IPS-NIHi7 (cell line): ENCODE data around the gene DYNC2LI1.

Source experiments
- DNase-seq: peaks from one replicate; pipeline ENCODE4 v3.0.0; 2012; ENCODE audit warnings: mixed read lengths; ENCODE audit errors: extremely low spot score

DYNC2LI1 gene

DNA sequence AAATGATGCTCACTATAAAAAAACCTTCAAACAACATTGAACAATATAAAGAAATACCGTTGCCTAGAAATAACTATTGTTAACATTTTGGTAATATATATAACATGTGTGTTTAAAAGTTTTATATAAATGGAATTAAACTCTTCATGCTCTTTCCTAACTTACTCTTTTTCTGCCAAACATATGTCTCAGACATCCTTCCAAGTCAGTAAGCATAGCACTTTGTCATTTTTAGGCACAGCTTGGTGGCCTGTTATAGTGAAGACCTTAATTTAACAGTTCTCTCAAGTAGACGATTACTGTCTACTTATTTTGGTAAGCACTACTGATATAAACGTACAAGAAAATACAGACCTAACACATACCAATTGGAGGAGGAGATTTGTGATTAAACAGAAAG lies 40.9 kb downstream of the DYNC2LI1 start:
- DNase-seq = no peak

DNA sequence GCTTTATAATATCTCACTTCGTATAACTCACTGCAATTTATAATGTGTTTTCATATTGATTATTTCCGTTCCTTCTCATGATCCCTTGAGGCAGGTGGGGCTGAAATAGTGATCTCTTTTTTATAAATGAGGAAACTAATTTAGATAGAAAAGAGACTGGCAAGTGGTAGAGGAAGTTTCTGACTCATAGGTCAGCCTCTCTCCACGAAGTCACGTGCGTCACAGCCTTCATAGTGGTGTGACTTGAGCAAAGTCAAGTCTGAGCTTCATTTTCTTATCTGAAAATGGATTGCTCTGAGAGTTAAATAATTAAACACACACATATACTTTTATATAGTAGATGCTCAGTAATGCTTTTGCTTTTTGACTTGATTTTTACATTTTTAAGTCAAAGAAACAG lies 44.9 kb downstream of the DYNC2LI1 start:
- DNase-seq = no peak

DNA sequence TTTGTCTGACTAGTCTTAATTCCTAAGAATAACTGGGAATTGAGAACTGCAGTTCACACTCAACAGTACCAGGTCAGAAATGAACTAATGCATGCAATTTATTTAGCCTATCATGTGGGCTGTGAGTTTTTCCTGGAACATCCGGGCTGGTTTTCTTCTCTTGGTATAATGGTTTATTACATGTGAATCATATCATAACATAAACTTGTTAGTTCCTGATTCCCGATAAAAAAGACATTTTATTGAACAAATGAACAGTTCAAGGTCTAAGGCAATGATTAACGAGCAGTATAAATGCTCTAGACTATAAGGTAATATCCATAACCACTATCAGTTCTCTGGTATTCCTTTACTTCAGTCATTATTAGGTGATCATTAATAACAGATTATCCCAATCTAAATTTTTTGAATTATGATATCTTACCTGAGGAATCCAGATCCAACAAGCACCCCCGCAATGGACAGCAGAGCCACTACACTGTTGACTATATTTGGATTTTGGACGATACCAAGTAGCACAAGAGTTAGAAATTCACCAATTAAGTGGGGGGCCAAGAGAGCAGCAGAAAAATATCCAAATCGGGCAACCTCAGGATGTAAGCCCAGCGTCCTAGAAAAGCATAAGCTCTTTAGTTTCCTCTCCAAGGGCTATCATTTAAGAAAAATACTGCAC lies 45.8 kb downstream of the DYNC2LI1 start:
- no peak for DNase-seq

DNA sequence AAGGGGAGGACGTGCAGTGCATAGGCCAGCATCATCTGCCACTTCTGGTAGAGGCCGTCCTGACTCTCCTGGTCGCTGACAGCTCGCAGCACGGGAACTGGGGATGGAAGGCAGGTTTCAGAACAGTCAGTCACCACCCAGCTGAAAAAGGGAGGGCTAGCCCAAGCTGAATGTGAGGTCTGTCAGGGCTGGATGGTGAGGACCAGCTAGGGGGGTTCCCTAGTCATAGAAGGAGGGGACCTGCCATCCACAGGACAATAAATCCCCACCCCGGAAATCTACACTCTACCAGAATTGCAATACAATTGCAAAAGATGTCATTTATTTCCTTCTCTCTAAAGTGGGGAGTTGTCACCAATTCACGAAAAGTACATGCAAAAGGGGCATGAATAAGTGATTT lies 49.0 kb downstream of the DYNC2LI1 start:
- DNase-seq = no peak

DNA sequence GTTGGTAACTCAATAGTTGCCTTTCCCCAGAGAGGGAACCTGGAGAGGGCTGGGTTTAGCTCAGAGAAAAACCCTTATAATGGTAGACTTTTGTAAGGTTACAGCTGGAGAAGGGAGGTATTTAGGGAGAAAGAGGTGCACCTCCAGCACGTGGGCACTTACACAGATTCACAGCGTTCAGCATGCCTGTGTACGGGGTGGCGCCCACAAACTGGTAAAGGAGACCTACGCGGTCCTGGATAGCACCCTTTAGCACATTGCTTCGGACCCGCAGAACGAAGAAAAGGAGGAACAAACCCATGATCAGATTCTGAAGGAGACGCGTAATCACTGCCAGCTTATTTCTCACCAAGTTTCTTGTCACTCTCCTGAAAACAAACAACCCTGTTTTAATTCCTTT lies 49.9 kb downstream of the DYNC2LI1 start:
- no peak for DNase-seq

DNA sequence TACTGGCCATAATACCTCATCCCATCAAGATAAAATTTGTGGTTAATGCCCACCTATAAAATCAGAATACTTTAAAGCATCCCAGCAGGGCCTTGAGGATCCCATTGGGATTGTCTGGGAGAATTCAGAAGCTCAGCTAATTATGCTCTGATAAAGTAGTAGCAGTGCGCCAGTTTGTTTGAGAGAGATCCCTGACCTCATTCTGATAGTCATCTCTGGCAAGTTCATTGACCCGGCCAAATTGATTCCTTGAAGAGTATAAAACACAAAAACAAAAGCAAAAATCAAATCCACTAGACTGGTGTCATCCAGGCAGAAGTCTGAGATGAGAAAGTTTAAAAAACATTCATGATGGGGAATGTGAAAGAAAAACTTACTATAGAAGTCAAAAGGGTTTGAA lies 50.7 kb downstream of the DYNC2LI1 start:
- no peak for DNase-seq

DNA sequence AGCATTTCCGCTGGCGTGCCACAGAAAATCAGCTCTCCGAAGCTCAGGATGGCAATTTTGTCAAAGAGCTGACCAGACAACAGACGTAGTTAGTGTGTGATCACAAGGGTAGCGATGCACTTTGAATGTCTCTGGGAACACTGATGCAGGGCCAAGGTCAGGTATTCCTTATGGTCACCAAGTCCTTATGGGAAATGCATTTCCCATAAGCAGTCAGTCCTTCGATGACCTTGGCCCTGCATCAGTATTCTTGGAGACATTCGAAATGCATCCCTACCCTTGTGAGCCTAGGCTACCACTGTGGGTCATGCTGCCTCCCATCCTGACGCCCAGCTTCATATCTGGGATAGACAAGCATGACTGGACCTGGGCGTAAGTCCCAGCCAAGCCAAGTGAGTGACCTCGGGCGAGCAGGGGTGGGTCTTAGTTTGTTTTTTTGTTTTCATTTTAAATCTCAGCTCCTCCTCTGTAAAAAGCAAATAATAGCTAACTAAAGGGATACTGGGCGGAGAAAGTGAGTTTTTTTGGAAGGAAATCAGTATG lies 51.2 kb downstream of the DYNC2LI1 start:
- no peak for DNase-seq

DNA sequence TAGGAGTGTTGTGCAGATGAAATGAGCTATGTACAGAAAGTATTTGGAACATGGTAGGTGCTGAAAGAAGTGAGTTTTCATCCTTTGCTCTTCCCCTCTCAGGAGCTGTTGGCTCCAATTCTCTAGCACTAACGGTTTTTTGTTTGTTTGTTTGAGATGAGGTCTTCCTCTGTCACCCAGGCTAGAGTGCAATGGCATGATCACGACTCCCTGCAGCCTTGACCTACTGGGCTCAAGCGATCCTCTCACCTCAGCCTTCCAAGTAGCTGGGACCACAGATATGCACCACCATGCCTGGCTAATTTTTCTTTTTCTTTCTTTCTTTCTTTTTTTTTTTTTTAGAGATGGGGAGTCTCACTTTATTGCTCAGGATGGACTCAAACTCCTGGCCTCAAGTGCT lies 52.0 kb downstream of the DYNC2LI1 start:
- no peak for DNase-seq

DNA sequence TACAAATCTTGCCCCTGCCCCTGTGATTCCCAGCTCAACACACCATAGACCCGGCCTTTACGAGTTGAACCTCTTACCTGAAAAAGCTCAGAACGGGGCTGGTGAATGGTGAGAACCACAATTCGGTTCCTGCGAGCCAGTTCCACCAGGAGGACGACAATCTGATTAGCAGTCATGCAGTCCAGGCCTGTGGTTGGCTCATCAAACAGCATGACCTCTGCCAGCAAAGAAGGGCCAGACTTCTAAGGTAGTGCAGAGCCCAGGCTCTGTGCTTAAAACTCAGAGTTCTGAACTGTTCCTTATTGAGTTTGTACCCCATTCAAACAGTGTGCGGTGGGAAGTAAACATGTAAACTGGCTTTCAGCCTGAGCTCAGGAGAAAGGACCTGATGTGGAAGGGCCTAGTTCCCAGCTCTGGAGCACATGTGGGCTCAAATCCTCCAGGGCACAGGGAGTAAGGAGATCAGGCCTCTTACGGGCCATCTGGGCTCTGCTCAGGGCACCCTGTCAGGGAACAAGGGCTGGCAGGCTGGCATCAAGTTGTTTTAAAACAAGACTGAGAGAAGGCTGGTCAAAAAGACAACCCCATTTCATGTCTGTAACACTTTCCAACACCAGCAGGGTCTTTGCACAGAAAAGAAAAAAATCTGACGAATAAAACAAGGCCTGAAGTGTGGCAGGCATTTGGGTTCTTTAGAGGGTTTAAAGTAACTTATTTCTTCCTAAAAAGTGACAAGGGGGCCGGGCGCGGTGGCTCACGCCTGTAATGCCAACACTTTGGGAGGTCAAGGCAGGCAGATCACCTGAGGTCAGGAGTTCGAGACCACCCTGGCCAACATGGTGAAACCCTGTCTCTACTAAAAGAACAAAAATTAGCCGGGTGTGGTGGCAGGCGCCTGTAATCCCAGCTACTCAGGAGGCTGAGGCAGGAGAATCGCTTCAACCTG lies 52.7 kb downstream of the DYNC2LI1 start:
- no peak for DNase-seq

DNA sequence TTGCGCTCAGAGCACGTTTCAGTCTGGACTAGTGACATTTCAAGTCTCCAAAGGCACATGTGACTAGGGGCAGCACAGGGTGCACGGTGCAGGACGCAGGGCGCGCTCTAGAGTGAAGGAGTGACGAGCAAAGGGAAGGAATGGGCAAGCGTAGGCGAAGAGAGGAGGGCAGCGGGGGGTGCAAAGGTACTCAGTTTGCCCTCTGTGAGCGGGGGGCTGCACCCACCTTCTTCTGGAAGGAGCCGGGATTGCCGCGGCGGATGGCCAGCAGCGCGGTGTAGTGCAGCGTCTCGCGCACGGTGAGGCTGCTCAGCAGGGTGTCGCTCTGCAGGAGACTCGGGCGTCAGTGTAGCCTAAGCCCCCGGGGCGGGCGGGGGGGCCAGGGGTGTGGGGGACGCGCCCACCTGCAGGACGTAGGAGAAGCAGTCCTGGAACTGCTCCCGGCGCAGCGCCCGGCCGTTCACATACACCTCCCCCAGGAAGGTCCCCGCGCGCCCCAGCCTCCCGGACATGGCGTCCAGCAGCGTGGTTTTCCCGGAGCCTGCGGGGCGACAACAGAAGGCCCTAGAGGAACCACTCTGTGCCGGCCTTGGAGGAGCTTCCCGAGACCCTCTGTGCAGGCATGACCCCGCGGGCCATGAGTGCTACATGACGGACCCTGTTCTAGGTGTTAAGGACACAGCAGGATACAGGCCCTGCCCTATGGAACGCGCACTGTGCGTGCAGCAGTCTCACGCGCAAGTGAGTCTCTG lies 57.9 kb downstream of the DYNC2LI1 start:
- peak; percentile 26 for DNase-seq

DNA sequence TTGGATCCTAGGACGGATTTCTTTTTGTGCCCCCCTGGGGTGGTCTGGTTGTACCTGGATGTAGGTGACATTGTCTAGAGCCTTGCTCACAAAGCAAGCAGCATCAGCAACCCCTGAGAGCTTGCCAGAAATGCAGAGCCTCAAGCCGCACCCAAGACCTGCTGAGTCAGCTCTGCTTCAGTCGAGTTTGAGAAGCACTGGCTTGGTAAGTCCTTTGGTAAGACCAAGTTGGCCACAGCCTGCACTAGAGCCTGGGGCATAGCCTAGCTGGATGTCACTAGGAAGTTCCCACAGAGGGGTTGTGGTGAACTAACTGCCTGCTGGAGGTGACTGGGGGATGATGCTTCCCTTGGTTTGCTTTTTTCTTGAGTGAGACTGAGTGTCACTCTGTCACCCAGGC lies 58.6 kb downstream of the DYNC2LI1 start:
- DNase-seq = no peak

DNA sequence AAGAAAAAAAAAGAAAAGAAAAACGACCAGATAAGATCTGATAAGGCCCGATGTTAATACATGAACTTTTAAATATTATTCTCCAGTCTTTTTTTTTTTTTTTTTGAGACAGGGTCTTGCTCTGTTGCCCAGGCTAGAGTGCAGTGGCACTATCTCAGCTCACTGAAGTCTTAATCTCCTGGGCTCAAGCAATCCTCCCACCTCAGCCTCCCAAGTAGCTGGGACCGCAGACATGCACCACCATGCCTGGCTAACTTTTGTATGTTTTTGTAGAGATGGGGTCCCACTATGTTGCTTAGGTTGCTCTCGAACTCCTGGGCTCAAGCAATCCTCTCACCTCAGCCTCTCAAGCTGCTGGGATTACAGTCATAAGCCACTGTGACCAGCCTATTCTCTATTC lies 63.2 kb downstream of the DYNC2LI1 start:
- no peak for DNase-seq

DNA sequence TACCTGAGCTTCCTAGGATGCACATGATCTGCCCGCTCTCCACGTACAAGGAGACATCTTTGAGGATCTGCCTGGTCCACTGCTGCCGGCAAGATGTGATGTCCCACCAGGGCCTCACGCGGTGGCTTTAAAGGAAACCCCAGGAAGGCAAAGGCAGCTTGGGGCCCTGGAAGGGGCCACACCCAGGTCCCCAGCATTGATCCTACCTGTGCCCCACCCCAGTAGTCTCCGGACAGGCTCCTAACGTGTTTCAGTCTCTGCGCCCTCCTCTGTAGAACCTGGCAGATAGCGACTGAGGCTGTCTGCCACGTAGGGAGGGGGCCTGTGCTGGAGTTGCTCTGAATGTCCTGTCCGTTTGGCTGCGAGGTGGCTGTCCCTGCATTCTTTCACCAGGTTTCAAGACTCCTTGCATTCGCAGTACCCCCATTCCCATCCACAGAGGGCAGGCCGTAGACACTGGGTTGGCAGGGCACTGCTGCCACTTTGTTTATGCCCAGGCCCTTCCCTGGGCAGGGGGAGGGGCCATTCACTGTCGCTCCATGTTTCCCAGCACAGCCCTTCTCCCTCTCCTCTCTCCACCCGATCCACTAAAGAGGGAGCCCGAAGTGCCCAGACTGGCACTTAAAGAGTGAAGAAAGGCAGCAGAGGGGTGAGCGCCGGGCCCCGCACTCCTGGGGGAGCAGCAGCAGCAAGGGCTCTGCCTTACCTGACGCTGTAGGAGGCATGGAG lies 64.2 kb downstream of the DYNC2LI1 start:
- peak; percentile 3 for DNase-seq

DNA sequence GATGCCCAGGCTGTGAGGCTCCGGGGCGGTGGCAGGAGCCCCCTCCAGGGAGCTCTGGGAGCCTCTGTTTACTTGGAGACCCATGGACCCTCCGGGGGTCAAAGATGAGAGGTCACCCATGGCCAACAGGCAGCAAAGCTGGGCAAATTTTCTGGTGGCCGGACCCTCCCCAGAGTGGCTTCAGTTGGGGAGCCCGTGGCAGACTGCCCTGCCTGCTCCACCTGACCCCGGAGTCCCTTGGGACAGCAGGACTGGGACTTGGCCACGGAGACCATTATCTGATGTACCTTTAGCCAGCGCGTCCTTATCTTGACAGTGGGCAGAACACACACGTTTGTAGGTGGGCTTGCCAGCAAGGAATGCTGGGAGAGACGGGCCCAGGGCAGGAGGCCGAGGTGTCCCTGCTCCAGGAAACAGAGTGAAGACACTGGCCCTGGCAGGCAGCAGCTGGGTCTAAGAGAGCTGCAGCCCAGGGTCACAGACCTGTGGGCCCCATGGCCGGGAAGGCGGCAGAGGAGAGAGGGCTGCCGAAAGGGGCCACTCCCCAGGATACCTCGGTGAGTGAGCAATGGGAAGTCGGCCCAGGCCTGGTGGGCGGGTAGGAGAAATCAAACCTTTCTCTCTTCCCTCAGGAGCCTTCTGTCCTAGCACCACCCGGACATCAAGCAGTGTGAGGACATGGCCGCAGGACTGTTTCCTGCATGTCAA lies 64.9 kb downstream of the DYNC2LI1 start, which contains the start of the genes ABCG5 and ABCG8:
ABCG5 (minus strand) TSS at position 280 of the 708 bp plus-strand sequence; CDS start at position 120, 160 bp downstream.
ABCG8 (plus strand) TSS at position 412 of the 708 bp plus-strand sequence; CDS start at position 495, 83 bp downstream.
- peak; percentile 12 for DNase-seq

DNA sequence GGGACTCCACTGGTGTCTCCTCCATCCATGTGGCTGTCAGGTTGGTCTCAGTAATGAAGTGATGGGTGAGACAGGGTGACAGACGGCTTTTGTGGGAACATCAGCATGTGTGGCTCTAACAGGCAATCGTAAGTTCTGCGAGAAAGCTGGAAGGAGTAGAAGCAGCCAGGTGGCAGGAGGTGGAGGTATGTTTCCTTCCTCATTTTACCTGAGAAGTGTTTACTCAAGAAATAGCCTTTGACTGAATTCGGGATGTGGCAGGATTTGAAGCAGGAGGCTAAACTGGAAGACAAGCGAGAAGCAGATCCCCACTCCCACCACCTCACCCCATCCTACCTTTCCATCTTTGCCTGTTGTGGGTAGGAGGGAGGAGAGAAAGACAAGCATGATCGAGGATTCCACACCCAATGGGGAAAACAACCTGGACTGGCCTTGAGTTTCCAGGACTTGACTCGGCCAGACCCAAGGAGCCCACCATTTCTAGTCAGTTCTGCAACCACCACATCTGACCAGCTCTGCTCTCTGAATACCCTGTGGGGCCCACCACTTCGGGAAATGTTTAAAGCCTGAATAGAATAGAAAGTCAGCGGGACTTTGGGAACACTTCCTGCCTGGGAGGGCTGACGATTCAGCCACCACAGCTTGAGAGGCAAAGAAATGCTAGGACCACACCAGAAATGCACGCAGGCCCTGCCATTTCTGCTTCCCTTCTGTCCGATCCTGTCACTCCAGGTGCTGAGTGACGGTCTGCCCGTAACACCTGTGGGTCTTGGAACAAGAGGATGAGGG lies 66.1 kb downstream of the DYNC2LI1 start:
- DNase-seq = peak; percentile 10

DNA sequence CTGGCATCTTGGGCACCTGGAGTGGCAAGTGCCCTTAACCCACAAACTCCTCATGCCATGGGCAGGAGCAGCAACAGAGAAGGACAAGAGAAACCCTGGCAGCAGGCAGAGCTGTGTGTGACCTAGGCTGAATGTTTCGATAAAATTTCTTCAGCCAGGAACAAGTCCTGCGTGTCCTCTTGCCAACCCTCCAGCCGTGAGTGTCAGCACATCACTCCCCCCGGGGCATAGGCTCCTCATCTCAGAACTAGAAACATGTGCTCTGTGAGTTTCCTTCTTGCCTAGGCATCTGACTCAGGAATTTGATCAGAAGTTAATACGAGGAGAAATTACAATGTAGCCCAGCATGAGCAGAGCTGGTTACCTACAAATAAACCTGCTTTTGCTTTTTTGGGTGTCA lies 67.1 kb downstream of the DYNC2LI1 start:
- peak; percentile 7 for DNase-seq

DNA sequence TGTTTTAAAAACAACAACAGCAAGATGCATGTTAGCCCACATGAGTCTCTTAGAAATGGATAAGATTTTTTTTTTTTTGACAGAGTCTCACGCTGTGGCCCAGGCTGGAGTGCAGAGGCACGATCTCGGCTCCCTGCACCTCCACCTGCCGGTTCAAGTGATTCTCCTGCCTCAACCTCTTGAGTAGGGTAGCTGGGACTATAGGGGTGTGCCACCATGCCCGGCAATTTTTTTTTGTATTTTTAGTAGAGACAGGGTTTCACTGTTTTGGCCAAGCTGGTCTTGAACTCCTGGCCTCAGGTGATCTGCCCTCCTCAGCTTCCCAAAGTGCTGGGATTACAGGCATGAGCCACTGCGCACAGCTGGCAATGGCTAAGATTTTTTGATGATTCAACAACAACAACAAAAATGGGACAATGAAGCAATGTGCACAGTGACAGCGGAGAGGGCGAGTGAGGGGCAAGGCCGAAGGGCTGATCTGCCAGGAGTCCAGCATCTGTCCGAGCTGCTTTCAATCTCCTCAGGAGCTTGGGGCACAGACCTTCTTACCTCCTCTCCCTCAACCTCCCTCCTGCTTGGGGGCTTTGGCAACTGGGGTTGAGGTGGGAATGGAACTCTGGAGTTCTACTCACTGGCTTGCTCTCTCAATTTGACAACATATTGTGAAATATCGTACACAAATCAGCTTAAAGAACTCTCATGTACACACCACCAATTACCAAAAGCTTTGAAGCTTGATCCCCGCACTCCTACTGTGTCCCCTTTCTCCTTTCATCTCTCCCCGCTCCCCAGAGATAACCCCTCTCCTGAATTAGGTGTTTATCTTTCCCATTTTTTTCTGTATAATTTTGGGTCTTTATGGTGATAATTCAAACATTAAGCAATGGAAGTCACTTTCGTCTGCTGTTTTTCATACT lies 68.4 kb downstream of the DYNC2LI1 start:
- DNase-seq = peak; percentile 3

DNA sequence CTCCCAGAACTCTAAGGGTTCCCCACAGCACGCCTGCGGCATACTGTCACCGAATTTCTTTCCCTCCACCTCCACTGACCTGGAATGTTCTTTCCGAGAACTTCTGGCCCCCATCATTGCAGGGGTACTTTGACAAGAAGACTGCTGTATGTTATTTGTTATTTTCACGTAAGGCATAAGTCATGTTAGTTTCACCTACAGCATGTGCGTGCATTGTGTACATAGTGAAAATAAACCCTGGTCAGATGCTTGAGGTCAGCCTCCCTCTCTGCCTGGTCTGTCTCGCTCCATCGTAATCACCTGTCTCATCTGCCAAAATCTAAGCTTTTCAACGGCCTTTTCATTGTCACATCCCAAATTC lies 69.0 kb downstream of the DYNC2LI1 start:
- peak; percentile 2 for DNase-seq

DNA sequence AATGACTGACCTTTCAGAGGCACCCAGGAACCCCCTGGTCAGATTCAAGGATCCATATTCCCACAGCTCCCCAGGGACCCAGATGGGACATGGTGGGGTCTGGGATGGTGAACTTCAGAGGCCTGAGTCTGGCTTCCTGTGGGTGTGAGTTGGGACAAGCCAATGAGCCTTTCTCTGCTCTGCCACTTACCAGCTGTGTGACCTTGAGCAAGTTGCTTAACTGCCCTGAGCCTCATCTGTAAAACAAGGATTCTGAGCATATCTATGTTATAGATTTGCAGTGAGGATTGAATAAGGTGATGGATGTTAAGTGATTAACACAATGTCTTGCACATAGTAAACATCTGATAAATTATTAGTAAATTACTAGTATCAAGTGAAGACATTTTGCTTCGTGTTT lies 71.3 kb downstream of the DYNC2LI1 start:
- DNase-seq = no peak
